Left renal cortex interstitium (tissue), 4 donors: ENCODE measurements around the gene SORCS3. TPM values are rescaled to one million over a fixed set of nuclear protein-coding genes. Genes with fewer than 3 reads are reported as not detected.

Source experiments
- DNase-seq, 4 donors: peaks; one replicate each; pipeline ENCODE4 v3.0.0-alpha.2; 2013; ENCODE audit warnings: low read depth in 4 of 4, low spot score in 2 of 4, missing footprints in 1 of 4
- polyA plus RNA-seq, 4 donors: library from polyadenylated mRNA; unstranded; fragments of 120-200 nt; gene quantifications; one replicate each; pipeline ENCODE4 v1.2.1, GENCODE V29; 2013; ENCODE audit not compliant: insufficient read length in 4 of 4

Gene SORCS3
- polyA plus RNA-seq, 4 donors = 2.8 to 4.5 (median 3.8) TPM

- DNase-seq = no peak
Measured at GRCh38 chr10:104767282-104767681, 126.2 kb downstream of the SORCS3 start.

- DNase-seq = no peak
Measured at GRCh38 chr10:104767745-104768144, 126.7 kb downstream of the SORCS3 start.

- no peak for DNase-seq
Measured at GRCh38 chr10:104773105-104773504, 132.0 kb downstream of the SORCS3 start.

- no peak for DNase-seq
Measured at GRCh38 chr10:104774234-104774633, 133.1 kb downstream of the SORCS3 start.

- no peak for DNase-seq
Measured at GRCh38 chr10:104777086-104777799, 136.2 kb downstream of the SORCS3 start.

- DNase-seq = no peak
Measured at GRCh38 chr10:104778371-104778770, 137.3 kb downstream of the SORCS3 start.

- no peak for DNase-seq
Measured at GRCh38 chr10:104779701-104780100, 138.6 kb downstream of the SORCS3 start.

- DNase-seq = no peak
Measured at GRCh38 chr10:104780165-104780564, 139.1 kb downstream of the SORCS3 start.

- no peak for DNase-seq
Measured at GRCh38 chr10:104780946-104781595, 140.0 kb downstream of the SORCS3 start.

- no peak for DNase-seq
Measured at GRCh38 chr10:104784452-104784851, 143.4 kb downstream of the SORCS3 start.

- DNase-seq = no peak
Measured at GRCh38 chr10:104791471-104791870, 150.4 kb downstream of the SORCS3 start.

- DNase-seq = no peak
Measured at GRCh38 chr10:104795411-104795810, 154.3 kb downstream of the SORCS3 start.

GRCh38 chr10:104796823-104797222 is 155.7 kb downstream of the SORCS3 start:
- DNase-seq = no peak

- DNase-seq = no peak
Measured at GRCh38 chr10:104802941-104803340, 161.9 kb downstream of the SORCS3 start.

- DNase-seq = no peak
Measured at GRCh38 chr10:104804880-104805279, 163.8 kb downstream of the SORCS3 start.

- DNase-seq = no peak
Measured at GRCh38 chr10:104806801-104807200, 165.7 kb downstream of the SORCS3 start.

- no peak for DNase-seq
Measured at GRCh38 chr10:104807581-104808310, 166.7 kb downstream of the SORCS3 start.

GRCh38 chr10:104809288-104810090 is 168.4 kb downstream of the SORCS3 start:
- no peak for DNase-seq

GRCh38 chr10:104811166-104811565 is 170.1 kb downstream of the SORCS3 start:
- DNase-seq = no peak

GRCh38 chr10:104816501-104816900 is 175.4 kb downstream of the SORCS3 start:
- no peak for DNase-seq

GRCh38 chr10:104819731-104820130 is 178.6 kb downstream of the SORCS3 start:
- DNase-seq = no peak
